Activated T-cell treated with anti-CD3 and anti-CD28 coated beads for 48 hours (primary cell): Measurements from ENCODE around the gene SZT2.

Experiments used
- DNase-seq: peaks from one replicate; pipeline ENCODE4 v3.0.0-alpha.2; 2020; ENCODE audit warnings: low read depth

The SZT2 gene

DNA sequence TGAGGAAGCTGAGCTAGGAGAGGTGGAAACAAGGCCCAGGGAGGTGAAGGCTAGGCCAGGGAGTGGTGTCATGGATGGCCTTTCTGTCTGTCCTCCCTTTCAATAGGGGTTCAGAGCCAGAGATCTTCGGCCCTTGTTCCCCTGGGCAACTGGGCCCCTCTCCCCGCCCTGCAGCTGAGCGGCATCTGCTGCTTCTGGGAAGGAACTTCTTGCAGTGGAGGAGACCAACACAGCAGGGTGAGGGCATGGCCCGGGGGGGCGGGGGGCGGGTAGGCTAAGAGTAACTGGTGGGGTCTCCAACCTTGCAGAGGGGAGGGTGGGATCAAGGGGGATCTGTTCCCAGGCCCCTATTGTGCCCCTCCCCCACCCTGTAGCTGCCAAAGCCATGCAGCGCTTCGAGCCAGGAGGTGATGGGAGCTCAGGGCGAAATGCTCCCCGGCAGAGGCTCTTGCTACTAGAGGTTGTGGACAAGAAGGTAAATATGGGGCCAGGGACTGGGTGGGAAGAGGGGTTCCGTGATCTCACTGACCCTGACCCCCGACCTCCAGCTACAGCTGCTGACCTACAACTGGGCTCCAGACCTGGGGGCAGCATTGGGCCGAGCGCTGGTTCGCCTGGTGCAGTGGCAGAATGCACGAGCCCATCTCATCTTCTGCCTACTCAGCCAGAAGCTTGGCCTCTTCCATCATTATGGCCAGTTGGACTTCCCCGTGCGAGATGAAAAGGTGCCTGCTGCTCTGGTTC, 52.4 kb downstream of the SZT2 start:
- no peak for DNase-seq

DNA sequence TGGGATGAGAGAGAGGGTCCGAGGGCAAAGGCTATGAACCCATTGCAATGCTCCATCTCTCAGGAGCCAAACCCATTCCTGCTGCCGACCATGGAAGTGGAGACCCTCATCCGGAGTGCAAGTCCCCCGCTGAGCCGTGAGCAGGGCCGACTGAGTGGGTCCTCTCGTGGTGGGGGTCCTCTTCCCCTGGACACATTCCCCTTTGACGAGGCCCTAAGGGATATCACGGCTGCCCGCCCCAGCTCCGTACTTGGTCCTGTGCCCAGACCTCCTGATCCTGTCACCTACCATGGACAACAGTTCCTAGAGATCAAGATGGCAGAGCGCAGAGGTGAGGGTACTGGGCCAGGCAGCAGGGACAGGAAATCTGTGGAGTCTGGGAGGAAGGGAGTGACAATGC, 53.1 kb downstream of the SZT2 start:
- no peak for DNase-seq

DNA sequence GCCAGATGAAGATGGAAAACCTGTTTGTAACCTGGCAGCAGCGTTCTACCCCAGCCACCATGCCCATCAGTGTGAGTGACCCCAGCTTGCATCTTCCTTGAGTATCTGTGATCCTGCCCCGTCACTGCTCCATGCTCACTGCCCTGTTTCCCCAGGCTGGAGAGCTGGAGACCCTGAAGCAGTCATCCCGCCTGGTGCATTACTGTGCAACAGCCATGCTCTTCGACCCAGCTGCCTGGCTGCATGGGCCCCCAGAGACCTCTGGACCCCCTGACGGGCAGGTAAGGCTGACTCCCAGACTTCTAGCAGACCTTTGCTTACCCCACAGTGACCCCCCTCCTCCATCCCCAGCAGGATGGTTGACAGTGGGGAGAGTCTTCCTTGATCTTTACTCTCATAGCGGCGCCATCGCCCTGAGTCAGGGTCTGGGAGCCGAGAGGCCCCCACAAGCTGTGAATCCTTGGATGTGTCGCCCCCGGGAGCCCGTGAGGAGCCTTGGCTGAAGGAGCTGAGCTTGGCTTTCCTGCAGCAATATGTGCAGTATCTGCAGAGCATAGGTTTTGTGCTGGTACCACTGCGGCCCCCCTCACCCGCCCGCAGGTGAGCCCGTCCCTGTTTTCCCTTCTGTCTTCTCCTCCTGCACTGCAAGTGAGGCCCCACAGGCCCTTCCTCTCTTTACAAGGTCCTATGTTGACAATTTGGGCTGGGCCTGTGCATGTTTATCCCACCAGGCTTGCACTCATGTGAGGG, 53.7 kb downstream of the SZT2 start:
- no peak for DNase-seq

DNA sequence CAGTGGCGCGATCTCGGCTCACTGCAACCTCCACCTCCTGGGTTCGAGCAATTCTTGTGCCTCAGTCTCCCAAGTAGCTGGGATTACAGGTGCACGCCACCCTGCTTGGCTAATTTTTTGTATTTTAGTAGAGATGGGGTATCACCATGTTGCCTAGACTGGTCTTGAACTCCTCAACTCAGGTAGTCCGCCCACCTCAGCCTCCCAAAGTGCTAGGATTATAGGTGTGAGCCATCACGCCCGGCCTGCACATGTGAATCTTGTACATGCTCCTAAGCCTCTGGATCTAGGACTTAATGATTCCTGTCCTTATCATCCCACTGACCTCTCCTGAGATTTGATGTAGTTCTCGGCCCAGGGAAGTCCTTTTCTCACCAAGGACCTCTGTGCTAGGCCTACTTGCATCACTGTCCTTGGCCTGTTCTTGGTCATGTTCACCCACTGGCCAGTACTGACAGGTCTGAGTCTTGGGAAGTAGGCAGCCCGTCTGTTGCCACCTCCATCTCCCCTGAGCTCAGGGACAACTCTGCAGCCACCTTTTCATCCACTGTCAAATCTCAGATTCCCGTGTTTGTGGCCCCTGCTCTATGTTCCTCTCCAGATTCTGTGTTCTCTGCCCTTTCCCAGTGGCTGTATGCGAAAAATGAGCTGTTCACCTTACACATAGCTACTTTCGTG, 54.6 kb downstream of the SZT2 start:
- no peak for DNase-seq

DNA sequence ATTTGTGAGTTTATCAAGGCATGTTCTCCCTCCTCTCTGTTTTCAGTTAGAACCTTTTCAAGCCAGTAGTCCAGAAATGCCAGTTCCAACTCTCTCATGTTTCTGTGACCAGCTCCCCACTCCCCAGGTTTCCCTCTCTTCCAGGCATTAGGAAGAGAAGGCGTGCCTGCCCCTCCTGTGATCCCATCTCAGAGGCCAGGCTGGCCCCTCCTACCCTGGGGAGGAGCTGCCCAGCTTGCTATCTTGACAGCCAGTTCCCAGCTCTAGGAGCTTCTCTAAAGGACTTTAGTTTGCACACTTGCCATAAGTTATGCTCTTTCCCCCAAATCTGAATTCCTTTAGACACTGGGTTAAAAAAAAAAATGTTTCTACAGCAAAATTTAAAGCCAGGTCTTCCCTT, 55.1 kb downstream of the SZT2 start:
- no peak for DNase-seq

DNA sequence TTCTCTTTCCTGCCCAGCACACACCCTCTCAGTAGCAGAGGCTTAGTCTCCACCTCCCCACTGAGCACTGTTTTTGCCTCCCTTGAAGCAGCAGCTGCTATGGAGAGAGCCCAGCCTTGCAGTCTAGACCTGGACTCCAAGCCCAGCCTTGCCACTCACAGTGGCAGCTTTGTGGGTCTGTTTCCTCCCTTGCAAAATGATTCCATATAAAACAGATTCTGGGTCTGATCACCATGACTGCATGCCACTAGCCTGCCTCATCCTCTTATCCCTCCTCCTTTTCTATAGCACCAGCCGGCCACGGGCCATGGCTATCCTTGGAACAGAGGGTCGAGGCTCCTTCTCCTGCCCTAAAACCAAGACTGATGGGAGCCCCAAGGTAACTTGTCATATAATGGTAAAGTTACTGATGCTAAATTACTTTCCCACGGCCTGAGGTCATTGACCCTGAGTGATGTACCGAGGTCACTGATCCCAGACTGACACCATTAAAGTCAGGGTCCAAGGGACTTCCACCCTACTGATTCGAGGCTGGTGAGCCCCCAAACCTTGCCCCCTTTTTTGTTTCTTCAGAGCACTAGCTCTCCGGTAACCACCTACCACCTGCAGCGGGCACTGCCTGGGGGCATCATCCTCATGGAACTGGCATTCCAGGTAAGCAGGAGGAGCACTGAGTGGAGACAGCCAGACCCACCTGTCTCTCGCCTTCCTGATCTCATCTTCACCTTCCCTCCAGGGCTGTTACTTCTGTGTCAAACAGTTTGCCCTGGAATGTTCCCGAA, 56.1 kb downstream of the SZT2 start:
- no peak for DNase-seq

DNA sequence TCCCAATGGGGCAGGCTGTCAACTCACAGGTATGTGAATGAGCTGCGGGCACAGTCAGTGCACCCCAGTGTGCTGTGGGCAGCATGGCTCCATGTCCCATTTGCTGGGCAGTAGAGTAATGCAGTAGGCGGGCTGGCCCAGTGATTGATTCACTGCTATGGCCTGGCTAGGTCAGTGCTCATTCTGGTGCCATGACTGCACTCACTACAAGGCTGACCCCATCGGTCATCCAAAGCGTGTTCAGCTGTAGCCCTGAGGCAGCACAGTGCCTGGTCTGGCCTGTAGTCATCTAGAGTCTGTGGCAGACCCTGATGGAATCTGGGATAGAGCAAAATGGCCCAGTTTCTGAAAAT, 56.7 kb downstream of the SZT2 start:
- DNase-seq, result no peak

DNA sequence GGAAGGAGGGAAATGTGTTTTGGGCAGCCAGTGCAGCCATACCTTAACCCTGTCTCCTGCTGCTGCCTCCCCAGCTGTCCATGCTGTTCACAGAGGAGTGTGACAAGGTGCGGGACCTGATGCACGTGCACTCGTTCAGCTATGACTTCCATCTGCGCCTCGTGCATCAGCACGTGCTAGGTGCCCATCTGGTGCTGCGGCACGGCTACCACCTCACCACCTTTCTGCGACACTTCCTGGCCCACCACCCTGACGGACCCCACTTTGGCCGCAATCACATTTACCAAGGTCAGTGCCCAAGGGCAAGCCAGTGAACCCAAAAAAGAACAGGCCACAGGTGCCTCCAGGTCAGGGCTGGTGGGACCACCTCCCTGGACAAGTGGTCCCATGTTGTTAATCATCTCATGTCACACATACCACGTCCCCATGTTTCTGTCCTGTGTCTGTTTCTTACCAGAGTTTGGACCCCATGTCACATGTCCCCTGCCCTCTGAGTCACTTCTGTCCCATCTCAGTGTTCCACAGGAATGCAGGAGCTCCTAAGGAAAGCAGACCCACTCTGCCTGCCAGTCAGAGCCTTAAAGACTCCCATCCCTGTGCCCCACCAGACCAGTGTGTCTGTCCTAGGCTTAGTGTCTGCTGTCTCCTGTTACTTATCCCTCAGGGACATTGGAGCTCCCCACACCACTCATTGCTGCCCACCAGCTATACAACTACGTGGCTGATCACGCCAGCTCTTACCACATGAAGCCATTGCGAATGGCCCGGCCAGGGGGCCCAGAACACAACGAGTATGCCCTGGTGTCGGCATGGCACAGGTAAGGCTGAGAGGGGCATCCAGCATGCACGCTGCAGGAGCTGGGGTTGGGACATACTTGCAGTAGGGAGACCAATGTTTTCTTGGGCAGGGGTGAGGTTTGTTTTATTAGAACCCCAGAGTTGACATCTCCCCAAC, 57.5 kb downstream of the SZT2 start:
- DNase-seq, result no peak

DNA sequence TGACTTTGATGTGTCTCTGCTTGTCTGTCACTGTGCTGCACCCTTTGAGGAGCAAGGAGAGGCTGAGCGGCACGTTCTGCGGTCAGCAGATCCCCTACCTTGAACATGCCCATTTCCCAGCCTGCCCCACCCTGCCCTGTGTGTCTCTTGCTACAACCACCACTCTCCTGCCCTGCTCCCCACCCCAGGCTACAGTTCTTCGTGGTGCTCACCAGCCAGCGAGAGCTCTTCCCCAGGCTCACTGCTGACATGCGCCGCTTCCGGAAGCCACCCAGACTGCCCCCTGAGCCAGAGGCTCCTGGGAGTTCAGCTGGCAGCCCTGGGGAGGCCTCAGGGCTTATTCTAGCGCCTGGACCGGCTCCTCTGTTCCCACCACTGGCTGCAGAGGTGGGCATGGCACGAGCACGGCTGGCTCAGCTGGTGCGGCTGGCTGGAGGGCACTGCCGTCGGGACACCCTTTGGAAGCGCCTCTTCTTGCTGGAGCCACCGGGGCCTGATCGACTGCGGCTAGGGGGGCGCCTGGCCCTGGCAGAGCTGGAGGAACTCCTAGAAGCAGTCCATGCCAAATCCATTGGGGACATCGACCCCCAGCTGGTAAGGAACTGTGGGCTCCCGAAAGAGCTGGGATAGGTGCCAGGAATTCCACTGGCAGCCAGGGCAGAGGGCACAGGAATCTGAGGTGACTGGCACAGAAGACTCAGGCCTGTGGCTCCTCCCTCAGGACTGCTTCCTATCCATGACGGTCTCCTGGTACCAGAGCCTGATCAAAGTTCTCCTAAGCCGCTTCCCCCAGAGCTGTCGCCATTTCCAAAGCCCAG, 58.4 kb downstream of the SZT2 start:
- DNase-seq, result no peak

DNA sequence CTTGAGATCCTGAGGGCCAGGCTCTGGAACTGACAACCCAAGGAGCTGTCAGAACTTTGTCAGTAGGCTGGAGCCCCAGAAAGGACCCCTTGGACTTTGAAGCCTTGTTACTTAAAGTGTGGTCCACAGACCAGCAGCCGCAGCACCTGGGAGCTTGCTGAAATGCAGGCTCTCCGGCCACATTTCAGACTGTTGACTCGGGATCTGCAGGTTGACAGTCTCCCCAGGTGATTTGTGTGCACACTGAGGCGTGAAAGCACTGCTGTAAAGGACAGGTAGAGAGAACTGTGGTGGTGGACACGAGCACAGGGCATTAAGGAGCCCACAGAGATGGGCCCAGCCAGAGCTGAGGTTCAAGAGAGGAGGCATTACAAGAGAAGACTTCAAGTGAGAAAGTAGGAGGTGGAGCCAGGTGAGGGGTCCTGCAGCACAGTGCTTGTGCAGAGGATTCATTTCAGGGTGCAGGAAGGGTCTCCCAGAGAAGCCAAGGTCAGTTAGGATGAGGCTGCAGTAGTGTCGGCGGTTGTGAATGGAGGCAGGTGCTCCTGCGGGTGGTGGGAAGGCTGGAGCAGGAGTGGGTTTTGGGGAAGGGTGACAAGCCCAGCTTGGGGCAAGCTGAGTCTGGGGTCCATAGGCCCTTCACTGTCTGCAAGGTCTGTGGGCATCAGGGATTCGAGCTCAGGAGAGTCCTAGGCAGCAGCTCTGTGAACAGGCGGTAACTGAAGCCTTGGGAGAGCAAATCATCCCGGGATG, 59.4 kb downstream of the SZT2 start:
- no peak for DNase-seq

DNA sequence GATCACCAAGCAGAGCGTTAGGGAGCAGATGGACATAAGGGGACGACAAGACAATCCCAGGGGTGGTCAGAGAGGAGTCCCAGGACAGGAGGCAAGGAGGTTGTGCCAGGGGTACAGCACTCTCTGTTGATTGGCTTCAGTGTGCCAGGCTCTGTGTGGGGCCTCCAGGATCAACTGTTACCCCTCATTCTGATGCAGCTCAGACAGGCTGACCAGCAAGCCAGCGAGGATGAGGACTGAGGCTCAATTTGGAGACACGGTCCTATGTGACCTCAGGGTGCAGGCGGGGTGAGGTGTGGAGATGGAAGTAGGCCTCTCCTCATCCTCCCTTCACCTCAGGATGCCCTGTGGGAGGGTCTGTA, 60.0 kb downstream of the SZT2 start:
- DNase-seq, result no peak

DNA sequence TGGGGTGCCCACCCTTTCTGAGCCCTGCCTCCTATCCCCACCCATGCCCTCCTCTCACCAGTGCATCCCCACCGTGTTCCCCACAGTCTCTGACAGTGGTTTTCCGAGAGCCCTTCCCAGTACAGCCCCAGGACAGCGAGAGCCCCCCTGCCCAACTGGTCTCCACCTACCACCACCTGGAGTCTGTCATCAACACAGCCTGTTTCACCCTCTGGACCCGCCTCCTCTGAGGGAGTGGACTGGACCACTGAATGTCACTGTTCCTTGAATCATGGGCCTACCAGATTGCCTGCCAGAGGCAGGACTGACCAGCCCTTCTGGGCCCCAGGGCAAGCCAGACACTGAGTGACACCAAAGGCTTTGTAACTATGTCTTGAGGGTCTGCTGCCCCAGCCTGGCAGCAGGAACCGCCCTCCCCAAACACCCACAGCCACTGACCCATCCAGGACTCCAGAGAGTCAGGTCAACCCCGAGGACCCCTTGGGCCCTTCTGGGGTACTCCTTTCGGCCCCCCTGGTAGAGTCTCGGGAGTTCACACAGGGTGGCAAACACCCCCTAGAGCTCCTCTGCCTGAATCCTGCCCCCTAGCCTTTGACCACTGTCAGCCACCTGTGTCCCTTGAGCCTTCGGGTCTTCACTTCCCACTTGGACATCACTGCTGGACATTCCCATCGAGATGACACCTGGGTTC, 60.7 kb downstream of the SZT2 start:
- DNase-seq, result no peak

DNA sequence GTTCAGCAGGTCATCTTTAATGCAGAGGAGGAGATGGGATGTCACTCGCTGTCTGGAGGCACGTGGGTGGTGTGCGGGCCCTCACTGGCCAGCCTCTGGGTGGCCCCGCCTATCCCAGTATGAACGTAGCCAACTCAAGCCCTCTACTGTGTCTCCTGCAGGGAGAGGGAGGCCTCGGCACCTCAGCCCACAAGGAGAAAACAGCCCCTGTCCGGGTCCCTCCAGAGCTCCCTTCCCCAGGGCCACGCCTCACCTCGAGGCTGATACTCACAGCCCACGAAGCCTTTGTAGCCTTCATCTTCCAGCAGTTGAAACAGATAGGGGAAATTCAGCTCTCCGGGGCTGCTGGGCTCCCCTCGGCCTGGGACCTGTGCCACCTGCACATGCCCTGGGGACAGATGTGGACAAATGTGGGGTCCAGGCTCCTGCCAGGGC, 61.5 kb downstream of the SZT2 start:
- no peak for DNase-seq

DNA sequence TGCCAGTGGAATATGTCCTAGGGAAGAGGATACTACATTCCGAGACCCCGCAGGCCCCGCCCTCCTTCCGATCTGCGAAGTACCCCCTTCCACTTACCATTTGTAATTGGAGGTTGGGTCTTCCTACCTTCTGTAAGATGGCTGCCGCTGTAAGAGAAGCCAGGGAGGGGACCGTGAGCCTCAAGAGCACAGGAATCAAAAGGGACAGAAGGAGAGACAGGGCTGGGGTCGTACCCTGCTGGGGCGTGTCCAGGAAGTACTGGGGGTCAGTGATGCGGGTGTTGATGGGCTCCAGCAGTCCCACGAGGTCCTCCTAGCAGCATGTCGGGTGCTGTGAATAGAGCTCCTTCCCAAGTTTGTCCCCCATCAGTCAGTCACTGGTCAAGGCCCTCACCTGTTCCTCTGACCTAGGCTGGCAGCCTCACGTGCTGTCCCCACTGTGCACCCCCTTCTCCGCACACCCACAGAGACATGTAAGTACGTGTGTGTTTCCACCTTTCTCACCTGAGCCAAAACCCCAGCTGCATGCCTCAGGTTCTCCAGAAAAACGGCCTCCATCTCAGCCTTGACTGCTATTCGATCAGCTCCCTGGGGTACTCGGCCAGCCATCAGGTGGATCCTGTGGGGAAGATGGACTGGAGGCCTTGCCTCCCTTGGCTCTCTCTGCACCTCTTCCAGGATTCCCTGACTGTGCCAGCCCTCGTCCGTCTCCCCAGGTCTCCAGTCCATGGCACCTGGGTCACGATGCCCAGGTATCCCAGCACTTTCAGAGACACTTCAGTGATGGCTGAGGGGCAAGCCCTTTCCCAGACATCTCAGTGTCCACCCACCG, 62.2 kb downstream of the SZT2 start:
- no peak for DNase-seq

DNA sequence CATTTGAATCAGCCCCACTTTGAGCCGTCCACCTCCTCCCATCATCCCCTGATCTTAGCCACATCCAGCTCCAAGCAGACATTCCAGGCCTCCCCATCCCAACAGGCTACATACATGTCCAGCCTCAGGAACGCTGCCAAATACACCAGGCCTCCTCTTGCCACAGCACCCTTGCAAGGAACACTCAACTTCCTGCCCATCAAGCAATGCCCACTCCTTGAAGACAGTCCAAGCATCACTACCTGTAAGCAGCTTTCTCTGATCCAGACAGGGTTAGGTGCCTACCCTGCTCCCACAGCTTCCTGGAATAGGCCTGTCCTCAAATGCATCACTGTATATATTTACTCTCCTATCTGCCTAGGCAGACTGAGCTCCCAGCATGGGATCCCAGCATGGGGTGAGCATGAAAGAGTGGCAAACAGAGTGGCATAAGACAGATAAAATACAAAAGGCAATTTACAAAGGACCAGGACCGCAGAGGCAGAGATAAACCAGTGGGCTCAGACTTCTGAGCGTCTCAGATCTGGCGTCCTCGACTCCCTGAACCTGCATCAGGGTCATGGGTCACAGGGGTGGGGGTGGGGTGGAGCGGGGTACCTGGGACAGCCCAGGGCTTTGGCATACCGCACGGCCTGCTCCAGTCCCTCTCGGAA, 63.2 kb downstream of the SZT2 start:
- no peak for DNase-seq

DNA sequence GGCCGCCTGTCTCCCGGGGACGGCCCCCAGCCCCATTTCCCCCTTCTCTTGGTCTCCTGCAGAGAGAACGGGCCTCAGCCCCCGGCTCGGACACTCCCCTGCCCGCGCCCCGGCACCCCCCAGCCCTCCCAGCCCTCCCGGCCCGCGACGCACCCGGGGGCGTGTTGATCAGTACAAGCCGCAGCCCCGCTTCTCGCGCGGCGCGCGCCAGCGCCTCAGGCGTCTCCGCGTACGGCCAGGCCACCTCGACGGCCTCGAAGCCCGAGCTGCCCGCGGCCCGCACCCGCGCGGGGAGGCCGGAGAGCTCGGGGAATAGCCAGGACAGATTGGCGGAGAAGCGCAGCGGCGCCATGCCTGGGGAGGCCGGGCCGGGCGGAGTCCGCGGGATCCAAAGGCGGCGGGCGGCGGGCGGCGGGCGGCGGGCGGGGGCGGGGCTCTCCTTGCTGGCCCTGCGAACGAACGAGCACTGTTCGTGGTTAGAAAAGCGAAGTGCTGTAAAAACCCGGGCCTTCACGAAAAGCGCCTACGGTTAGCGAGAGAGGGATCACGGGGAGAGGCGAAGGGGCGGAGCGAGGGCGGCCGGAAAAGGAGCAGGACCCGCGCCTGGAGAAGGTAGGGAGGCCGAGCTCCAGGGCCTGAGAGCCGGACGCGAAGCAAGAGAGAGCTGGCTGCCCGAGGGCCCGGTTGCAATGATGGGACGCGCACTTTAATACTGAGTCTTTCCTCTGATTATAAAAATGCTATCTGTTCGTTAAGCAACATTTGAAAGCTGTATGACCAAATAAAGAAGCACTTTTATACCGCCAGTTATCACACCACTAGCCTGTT, 64.0 kb downstream of the SZT2 start, which contains the start of gene HYI:
Gene HYI (minus strand): TSS at position 490 of the 828 bp plus-strand sequence. CDS start 138 bp downstream, at position 352.
- peak; percentile 64 for DNase-seq
